NB4 (cell line): Measurements from ENCODE around the gene SPECC1L.

Experiments used
- POLR2A ChIP-seq: IDR thresholded peaks from 2 replicates; pipeline ENCODE4 v1.6.1; 2011; ENCODE audit warnings: mild to moderate bottlenecking; ENCODE audit not compliant: insufficient read length; ENCODE audit errors: extremely low read depth
- TF ChIP-seq, protein P1 (sequence below): IDR thresholded peaks from one replicate; pipeline ENCODE4 v1.5.1; 2012; ENCODE audit warnings: low read depth, low read length

DNA sequence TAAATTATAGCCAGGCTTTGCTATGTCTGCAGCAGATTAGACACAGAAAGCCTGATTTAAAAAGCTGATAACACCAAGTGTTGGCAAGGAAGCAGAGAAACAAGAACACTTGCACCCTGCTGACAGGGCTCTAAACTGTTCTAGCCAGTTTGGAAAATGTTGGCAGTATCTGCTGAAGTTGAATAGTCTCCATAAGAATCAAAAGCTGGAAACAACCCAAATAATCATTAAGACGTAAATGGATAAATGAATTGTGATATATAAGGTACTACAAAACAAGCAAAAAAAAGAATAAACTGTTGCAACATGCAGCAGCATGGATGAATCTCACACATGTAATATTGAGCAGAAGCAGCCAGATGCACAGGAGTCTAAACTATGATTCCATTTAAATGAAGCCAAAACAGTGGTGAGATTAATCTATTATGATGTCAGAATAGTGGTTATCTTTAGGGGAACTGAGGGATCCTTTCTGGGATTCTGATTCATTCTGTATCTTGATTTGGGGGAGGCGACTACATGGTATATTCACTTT, 116.4 kb downstream of the SPECC1L start:
- TF ChIP-seq POLR2A: no peak
- TF ChIP-seq, protein P1, sequence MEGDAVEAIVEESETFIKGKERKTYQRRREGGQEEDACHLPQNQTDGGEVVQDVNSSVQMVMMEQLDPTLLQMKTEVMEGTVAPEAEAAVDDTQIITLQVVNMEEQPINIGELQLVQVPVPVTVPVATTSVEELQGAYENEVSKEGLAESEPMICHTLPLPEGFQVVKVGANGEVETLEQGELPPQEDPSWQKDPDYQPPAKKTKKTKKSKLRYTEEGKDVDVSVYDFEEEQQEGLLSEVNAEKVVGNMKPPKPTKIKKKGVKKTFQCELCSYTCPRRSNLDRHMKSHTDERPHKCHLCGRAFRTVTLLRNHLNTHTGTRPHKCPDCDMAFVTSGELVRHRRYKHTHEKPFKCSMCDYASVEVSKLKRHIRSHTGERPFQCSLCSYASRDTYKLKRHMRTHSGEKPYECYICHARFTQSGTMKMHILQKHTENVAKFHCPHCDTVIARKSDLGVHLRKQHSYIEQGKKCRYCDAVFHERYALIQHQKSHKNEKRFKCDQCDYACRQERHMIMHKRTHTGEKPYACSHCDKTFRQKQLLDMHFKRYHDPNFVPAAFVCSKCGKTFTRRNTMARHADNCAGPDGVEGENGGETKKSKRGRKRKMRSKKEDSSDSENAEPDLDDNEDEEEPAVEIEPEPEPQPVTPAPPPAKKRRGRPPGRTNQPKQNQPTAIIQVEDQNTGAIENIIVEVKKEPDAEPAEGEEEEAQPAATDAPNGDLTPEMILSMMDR: no peak
